Sigmoid colon (tissue), 7 donors: ENCODE results near the gene SLC39A9. TPM values are rescaled to one million over a fixed set of nuclear protein-coding genes. Genes with fewer than 3 reads are reported as not detected.
"Not testable (repeated sequence)": the region's sequence is repeated elsewhere in the genome, so short reads cannot be mapped to it uniquely, and the experiment has no call there.

Source experiments
- DNase-seq: peaks from one replicate; pipeline ENCODE4 v3.0.0-alpha.2; 2019
- H3K27ac ChIP-seq, 4 donors: fragments of 200-600 bp; sonication (generic); one replicate each; pipeline ENCODE4 v1.5.1; 2016 to 2019; ENCODE audit warnings: mild to moderate bottlenecking in 1 of 4
- H3K27me3 ChIP-seq, 3 donors: fragments of 200-600 bp; sonication (generic); one replicate each; pipeline ENCODE4 v1.5.1; 2019; ENCODE audit warnings: mild to moderate bottlenecking in 1 of 3
- H3K36me3 ChIP-seq, 4 donors: fragments of 200-600 bp; sonication (generic); one replicate each; pipeline ENCODE4 v1.5.1; 2016 to 2019
- H3K4me1 ChIP-seq, 4 donors: fragments of 200-600 bp; sonication (generic); one replicate each; pipeline ENCODE4 v1.5.1; 2017 to 2019
- H3K4me3 ChIP-seq, 4 donors: fragments of 200-600 bp; sonication (generic); one replicate each; pipeline ENCODE4 v1.5.1; 2017 to 2019; ENCODE audit warnings: mild to moderate bottlenecking in 2 of 4, moderate library complexity in 1 of 4
- H3K9me3 ChIP-seq, 4 donors: fragments of 200-600 bp in 3 of 4; sonication (generic) in 3 of 4; one replicate each; pipeline versions ENCODE4 v1.5.1 to v1.6.1; 2013 to 2019
- CTCF ChIP-seq, 4 experiments: fragments of 450-650 bp in 3 of 4; fragments of 200-600 bp in 1 of 4; IDR thresholded peaks; one replicate each; pipeline ENCODE4 v1.5.1; 2016 to 2019; ENCODE audit warnings: antibody characterized with exemption in 4 of 4, mild to moderate bottlenecking in 3 of 4, moderate library complexity in 2 of 4
- EP300 ChIP-seq, 4 donors: sonication (generic); formaldehyde crosslinking; IDR thresholded peaks; one replicate each; pipeline ENCODE4 v1.6.1; 2017; ENCODE audit warnings: antibody characterized with exemption in 4 of 4
- POLR2A ChIP-seq, 2 donors: fragments of 450-650 bp; IDR thresholded peaks; one replicate each; pipeline ENCODE4 v1.6.1; 2016; ENCODE audit warnings: antibody characterized with exemption in 2 of 2, mild to moderate bottlenecking in 2 of 2, moderate library complexity in 2 of 2
- POLR2AphosphoS5 ChIP-seq, 4 donors: sonication (generic); formaldehyde crosslinking; IDR thresholded peaks; one replicate each; pipeline ENCODE4 v1.6.1; 2017; ENCODE audit warnings: antibody characterized with exemption in 4 of 4
- WGBS, 2 donors: extraction: QIAGEN DNeasy Blood & Tissue Kit; methylation state at CpG; one replicate each; pipeline ENCODE4 v1.1.7; 2013; 5-methylcytosine and 5-hydroxymethylcytosine counted together
- intact Hi-C: fragments of 100-400 bp; cut with DNase I; formaldehyde crosslinking; loops from one replicate; pipeline ENCODE4 v1.15.1; 2023
- polyA plus RNA-seq, 3 donors: library from polyadenylated mRNA; stranded (reverse); fragments of 200-250 nt; gene quantifications; one replicate each; pipeline ENCODE4 v1.2.3, GENCODE V29; 2013
- total RNA-seq, 4 donors: library from RNA; depleted of rRNA; stranded (reverse); fragments of >200 nt; gene quantifications; one replicate each; pipeline ENCODE4 v1.1.0, GENCODE V29; 2016
- donor health status: healthy with polysubstance abuse.
- donor health status: Bipolar disorder and iron deficiency.
- donor health status: healthy.

Gene SLC39A9
- total and polyA plus RNA-seq, 7 donors, result 11.4 to 47.4 (median 39.0) TPM

- Histone ChIP-seq H3K36me3 (peaks cover 0 to 52% (median 5%) of the 10 kb centered on the region in 4 donors), H3K27me3 (no peaks in the 10 kb centered on the region), H3K4me3 (no peak overlapping the region), H3K27ac (no peak overlapping the region), H3K4me1 (no peaks in the 10 kb centered on the region), H3K9me3 (no peaks in the 10 kb centered on the region)
- intact Hi-C loops, result no loop called here
- no peak for DNase-seq
- TF ChIP-seq CTCF (IDR thresholded peaks at IDR 0.05), result no peak
- TF ChIP-seq POLR2A (IDR thresholded peaks at IDR 0.05), result no peak
- TF ChIP-seq EP300 (IDR thresholded peaks at IDR 0.05), result no peak
- TF ChIP-seq POLR2AphosphoS5 (IDR thresholded peaks at IDR 0.05), result no peak
Measured at GRCh38 chr14:69376439-69376838, 22.1 kb upstream of the SLC39A9 start.

GRCh38 chr14:69378274-69378673 is 20.2 kb upstream of the SLC39A9 start:
- WGBS, 2 donors, result 93% methylated on average over 2 of the region's 2 CpGs
- H3K4me1 ChIP-seq, result no peaks in the 10 kb centered on the region
- intact Hi-C loops, result no loop called here
- TF ChIP-seq POLR2AphosphoS5 (IDR thresholded peaks at IDR 0.05) (no peak), CTCF (IDR thresholded peaks at IDR 0.05) (no peak), EP300 (IDR thresholded peaks at IDR 0.05) (no peak), POLR2A (IDR thresholded peaks at IDR 0.05) (no peak)
- H3K27ac ChIP-seq, result no peak overlapping the region
- no peaks in the 10 kb centered on the region for H3K27me3 ChIP-seq
- H3K36me3 ChIP-seq, result peaks cover 0 to 45% (median 5%) of the 10 kb centered on the region in 4 donors
- no peak for DNase-seq
- no peaks in the 10 kb centered on the region for H3K9me3 ChIP-seq
- H3K4me3 ChIP-seq, result no peak overlapping the region

GRCh38 chr14:69387311-69387710 is 11.2 kb upstream of the SLC39A9 start:
- H3K4me1 ChIP-seq, result peaks cover 0 to 12% (median 4%) of the 10 kb centered on the region in 4 donors
- no peak for DNase-seq
- H3K27ac ChIP-seq, result no peak overlapping the region
- no peak for TF ChIP-seq POLR2A (IDR thresholded peaks at IDR 0.05)
- no peak for TF ChIP-seq EP300 (IDR thresholded peaks at IDR 0.05)
- TF ChIP-seq POLR2AphosphoS5 (IDR thresholded peaks at IDR 0.05), result no peak
- no peak for TF ChIP-seq CTCF (IDR thresholded peaks at IDR 0.05)
- peaks cover 4 to 67% (median 8%) of the 10 kb centered on the region in 4 donors for H3K36me3 ChIP-seq
- no peaks in the 10 kb centered on the region for H3K27me3 ChIP-seq
- intact Hi-C loops, result no loop called here
- WGBS, 2 donors, result 87 to 92% methylated on average over 3 of the region's 3 CpGs
- no peak overlapping the region for H3K4me3 ChIP-seq
- H3K9me3 ChIP-seq, result no peaks in the 10 kb centered on the region

- not testable (repeated sequence) for DNase-seq, H3K27me3 ChIP-seq, H3K27ac ChIP-seq, H3K4me3 ChIP-seq, H3K9me3 ChIP-seq
- H3K4me1 ChIP-seq, result peaks cover 0 to 28% (median 9%) of the 10 kb centered on the region in 4 donors
- H3K36me3 ChIP-seq, result peaks cover 4 to 84% (median 34%) of the 10 kb centered on the region in 4 donors
- 95 to 96% methylated on average over 8 of the region's 8 CpGs for WGBS, 2 donors
- intact Hi-C loops, result loop anchor here (10.0 kb wide), 1 partner anchor 237 kb away; the partner anchor contains the start of gene DCAF5
Measured at GRCh38 chr14:69391400-69391799, 7.1 kb upstream of the SLC39A9 start.

GRCh38 chr14:69392481-69392880 is 6.0 kb upstream of the SLC39A9 start:
- no peak for TF ChIP-seq POLR2AphosphoS5 (IDR thresholded peaks at IDR 0.05)
- TF ChIP-seq EP300 (IDR thresholded peaks at IDR 0.05), result no peak
- TF ChIP-seq CTCF (IDR thresholded peaks at IDR 0.05), result no peak
- no peak for TF ChIP-seq POLR2A (IDR thresholded peaks at IDR 0.05)
- intact Hi-C loops, result loop anchor here (10.0 kb wide), 1 partner anchor 238 kb away; the partner anchor contains the start of gene DCAF5
- Histone ChIP-seq H3K9me3 (no peaks in the 10 kb centered on the region), H3K4me1 (peaks cover 0 to 38% (median 19%) of the 10 kb centered on the region in 4 donors), H3K27me3 (no peaks in the 10 kb centered on the region), H3K4me3 (no peak overlapping the region), H3K27ac (no peak overlapping the region), H3K36me3 (peaks cover 4 to 77% (median 34%) of the 10 kb centered on the region in 4 donors)
- no peak for DNase-seq
- 89 to 92% methylated on average over 3 of the region's 3 CpGs for WGBS, 2 donors
